HL-60 (cell line): ENCODE data around the gene DOCK9.

Experiments
- DNase-seq, 2 experiments: peaks; one replicate each; pipeline ENCODE4 v3.0.0-alpha.2; 2010 to 2020; ENCODE audit warnings: low read depth in 1 of 2, low spot score in 1 of 2
- H3K27ac ChIP-seq: fragments of 250-450 bp; sonication (Bioruptor Pico); replicated peaks from 2 replicates; pipeline ENCODE4 v1.5.1; 2020; ENCODE audit warnings: mild to moderate bottlenecking, moderate library complexity
- H3K27me3 ChIP-seq: fragments of 250-450 bp; sonication (Bioruptor Pico); 2 replicates; pipeline ENCODE4 v1.5.1; 2021; ENCODE audit warnings: mild to moderate bottlenecking, moderate library complexity; ENCODE audit not compliant: insufficient read depth, poor library complexity, severe bottlenecking
- H3K4me3 ChIP-seq: replicated peaks from 2 replicates; pipeline ENCODE4 v1.5.1; 2011; ENCODE audit warnings: mild to moderate bottlenecking, control low read depth, low read length; ENCODE audit not compliant: insufficient read depth
- GABPA ChIP-seq: IDR thresholded peaks from 2 replicates; pipeline ENCODE4 v1.6.1; 2012; ENCODE audit warnings: low read depth
- POLR2AphosphoS5 ChIP-seq: IDR thresholded peaks from 2 replicates; pipeline ENCODE4 v1.6.1; 2012; ENCODE audit warnings: low read depth
- REST ChIP-seq: IDR thresholded peaks from 2 replicates; pipeline ENCODE4 v1.6.1; 2012; ENCODE audit warnings: low read depth; ENCODE audit not compliant: insufficient replicate concordance
- SPI1 ChIP-seq: IDR thresholded peaks from 2 replicates; pipeline ENCODE4 v1.6.1; 2012; ENCODE audit warnings: low read depth, mild to moderate bottlenecking, borderline replicate concordance
- TF ChIP-seq, protein P1 (sequence below): IDR thresholded peaks from one replicate; pipeline ENCODE4 v1.5.1; 2011; ENCODE audit warnings: low read length, control low read depth, inconsistent platforms; ENCODE audit not compliant: insufficient read depth

Gene DOCK9

DNA sequence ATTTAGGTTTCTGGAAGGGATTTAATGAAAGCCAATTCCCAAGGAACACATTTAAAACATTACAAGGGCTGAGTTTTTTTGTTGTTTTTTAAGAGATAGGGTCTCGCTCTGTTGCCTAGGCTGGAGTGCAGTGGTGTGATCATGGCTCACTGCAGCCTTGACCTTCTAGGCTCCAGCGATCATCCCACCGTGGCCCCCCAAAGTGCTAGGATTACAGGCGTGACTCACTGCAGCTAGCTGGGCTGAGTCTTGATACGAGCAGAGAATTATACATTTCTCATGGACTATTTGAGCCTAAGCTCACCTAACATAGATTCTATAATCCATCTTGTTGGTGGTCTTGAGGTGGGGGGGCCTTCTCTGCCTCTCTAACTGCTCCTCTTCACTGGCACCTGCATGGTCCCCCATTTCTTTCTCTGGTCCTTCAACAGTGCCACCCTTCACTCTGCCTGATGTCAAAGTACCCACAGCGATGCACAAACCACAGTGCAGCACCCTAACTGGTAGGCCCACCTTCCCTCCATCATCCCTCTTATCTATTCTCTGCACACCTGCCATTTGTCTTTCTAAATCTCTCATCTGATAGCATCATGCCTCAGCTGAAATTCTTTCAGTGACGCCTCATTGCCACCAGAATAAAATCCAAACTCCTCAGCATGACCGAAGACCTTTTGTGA is 37.4 kb downstream of the DOCK9 start:
- TF ChIP-seq, protein P1, sequence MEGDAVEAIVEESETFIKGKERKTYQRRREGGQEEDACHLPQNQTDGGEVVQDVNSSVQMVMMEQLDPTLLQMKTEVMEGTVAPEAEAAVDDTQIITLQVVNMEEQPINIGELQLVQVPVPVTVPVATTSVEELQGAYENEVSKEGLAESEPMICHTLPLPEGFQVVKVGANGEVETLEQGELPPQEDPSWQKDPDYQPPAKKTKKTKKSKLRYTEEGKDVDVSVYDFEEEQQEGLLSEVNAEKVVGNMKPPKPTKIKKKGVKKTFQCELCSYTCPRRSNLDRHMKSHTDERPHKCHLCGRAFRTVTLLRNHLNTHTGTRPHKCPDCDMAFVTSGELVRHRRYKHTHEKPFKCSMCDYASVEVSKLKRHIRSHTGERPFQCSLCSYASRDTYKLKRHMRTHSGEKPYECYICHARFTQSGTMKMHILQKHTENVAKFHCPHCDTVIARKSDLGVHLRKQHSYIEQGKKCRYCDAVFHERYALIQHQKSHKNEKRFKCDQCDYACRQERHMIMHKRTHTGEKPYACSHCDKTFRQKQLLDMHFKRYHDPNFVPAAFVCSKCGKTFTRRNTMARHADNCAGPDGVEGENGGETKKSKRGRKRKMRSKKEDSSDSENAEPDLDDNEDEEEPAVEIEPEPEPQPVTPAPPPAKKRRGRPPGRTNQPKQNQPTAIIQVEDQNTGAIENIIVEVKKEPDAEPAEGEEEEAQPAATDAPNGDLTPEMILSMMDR = no peak
- TF ChIP-seq SPI1 (no peak), GABPA (no peak), REST (no peak), POLR2AphosphoS5 (no peak)

DNA sequence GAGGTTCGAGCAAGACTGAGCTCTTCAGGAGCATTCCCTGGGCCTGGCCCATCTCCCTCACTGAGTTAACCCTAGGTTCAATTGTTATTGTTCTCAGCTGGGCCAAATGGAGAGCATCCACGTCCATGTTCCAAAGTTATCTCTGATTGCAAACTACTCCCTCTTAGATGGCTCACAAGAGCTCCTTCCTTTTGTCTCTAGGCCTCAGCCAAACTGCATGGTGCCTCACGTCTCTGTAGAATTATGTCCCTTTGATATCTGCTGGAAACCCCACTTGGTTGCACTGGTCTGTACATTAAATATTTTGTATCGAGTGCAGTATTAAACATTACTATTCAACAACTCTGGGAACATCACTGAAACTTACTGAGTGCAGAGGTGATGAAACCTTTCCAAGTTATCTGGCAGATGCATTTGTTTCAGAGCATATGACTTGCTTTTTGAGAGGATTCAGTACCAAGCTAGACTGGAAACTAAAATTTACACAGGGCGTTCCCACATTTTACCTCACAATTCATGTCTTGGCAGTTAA is 38.1 kb downstream of the DOCK9 start:
- Histone ChIP-seq H3K4me3 (no peak overlapping the region), H3K27me3 (peaks cover 2% of the 10 kb centered on the region), H3K27ac (no peak overlapping the region)
- TF ChIP-seq REST (no peak), GABPA (no peak), SPI1 (no peak), POLR2AphosphoS5 (no peak)
- TF ChIP-seq, protein P1 = no peak
- no peak for DNase-seq

More for the DNA sequence above, 37.4 kb downstream of the DOCK9 start:
- H3K27me3 ChIP-seq = peaks cover 2% of the 10 kb centered on the region
- no peak overlapping the region for H3K4me3 ChIP-seq
- H3K27ac ChIP-seq = no peak overlapping the region
- DNase-seq = no peak

DNA sequence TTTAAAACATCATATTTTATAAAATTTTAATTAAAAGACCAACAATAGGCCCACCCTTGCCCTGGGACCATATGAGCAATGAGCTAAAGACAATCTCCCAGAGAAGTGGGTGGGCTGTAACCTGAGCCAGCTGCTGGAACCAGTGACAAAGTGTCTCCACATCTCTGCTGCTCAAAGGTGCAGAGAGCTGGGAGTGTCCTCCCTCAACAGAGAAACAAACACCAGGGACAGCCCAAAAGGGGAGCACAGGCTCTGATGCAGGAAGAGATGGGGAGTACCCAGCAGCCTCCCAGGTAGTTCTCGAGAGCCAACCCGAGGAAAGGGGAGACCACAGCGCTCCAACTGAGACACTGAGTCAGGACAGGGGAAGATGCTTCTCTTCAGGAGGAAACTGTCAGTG is 39.1 kb downstream of the DOCK9 start:
- Histone ChIP-seq H3K4me3 (no peak overlapping the region), H3K27me3 (peaks cover 2% of the 10 kb centered on the region), H3K27ac (no peak overlapping the region)
- TF ChIP-seq GABPA (no peak), REST (no peak), POLR2AphosphoS5 (no peak)
- TF ChIP-seq, protein P1 = no peak
- no peak for DNase-seq
